ENCODE measurements around the gene KAT6B.

Gene KAT6B

GRCh38 chr10:74910976-74911350 is 84.6 kb downstream of the KAT6B start:
- Histone ChIP-seq H3K4me1 (ENCODE audit: low read depth, poor library complexity, severe bottlenecking) (peaks cover 30% of the 10 kb centered on the region), H3K27me3 (ENCODE audit: insufficient read depth, low read depth) (no peaks in the 10 kb centered on the region), H3K27ac (no peak overlapping the region), H3K4me2 (no peak overlapping the region), H3K9ac (no peak overlapping the region), H3K36me3 (ENCODE audit: insufficient read depth) (no peaks in the 10 kb centered on the region), H4K20me1 (ENCODE audit: insufficient read depth) (no peaks in the 10 kb centered on the region), H3K4me3 (IDR thresholded peaks at IDR 0.05; ENCODE audit: insufficient read depth, low read depth, low read length) (no peak overlapping the region), H2AFZ (ENCODE audit: low read depth) (no peak overlapping the region), H3K79me2 (ENCODE audit: insufficient read depth, low read depth) (0 out of 2 replicates have a peak, but pooled peaks cover 4% of the 10 kb centered on the region)
- TF ChIP-seq, protein P1, sequence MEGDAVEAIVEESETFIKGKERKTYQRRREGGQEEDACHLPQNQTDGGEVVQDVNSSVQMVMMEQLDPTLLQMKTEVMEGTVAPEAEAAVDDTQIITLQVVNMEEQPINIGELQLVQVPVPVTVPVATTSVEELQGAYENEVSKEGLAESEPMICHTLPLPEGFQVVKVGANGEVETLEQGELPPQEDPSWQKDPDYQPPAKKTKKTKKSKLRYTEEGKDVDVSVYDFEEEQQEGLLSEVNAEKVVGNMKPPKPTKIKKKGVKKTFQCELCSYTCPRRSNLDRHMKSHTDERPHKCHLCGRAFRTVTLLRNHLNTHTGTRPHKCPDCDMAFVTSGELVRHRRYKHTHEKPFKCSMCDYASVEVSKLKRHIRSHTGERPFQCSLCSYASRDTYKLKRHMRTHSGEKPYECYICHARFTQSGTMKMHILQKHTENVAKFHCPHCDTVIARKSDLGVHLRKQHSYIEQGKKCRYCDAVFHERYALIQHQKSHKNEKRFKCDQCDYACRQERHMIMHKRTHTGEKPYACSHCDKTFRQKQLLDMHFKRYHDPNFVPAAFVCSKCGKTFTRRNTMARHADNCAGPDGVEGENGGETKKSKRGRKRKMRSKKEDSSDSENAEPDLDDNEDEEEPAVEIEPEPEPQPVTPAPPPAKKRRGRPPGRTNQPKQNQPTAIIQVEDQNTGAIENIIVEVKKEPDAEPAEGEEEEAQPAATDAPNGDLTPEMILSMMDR (conservative IDR thresholded peaks at IDR 0.05; ENCODE audit: low read depth, low read length) = no peak

- Histone ChIP-seq H2AFZ (ENCODE audit: low read depth) (no peak overlapping the region), H3K27ac (no peak overlapping the region), H3K36me3 (ENCODE audit: insufficient read depth) (no peaks in the 10 kb centered on the region), H4K20me1 (ENCODE audit: insufficient read depth) (no peaks in the 10 kb centered on the region), H3K79me2 (ENCODE audit: insufficient read depth, low read depth) (0 out of 2 replicates have a peak, but pooled peaks cover 4% of the 10 kb centered on the region), H3K4me1 (ENCODE audit: low read depth, poor library complexity, severe bottlenecking) (peaks cover 42% of the 10 kb centered on the region), H3K9ac (no peak overlapping the region), H3K4me2 (no peak overlapping the region), H3K4me3 (IDR thresholded peaks at IDR 0.05; ENCODE audit: insufficient read depth, low read depth, low read length) (no peak overlapping the region), H3K27me3 (ENCODE audit: insufficient read depth, low read depth) (no peaks in the 10 kb centered on the region)
- TF ChIP-seq, protein P1 (conservative IDR thresholded peaks at IDR 0.05; ENCODE audit: low read depth, low read length) = no peak
Observed at GRCh38 chr10:74912182-74912581, 85.8 kb downstream of the KAT6B start.

DNA sequence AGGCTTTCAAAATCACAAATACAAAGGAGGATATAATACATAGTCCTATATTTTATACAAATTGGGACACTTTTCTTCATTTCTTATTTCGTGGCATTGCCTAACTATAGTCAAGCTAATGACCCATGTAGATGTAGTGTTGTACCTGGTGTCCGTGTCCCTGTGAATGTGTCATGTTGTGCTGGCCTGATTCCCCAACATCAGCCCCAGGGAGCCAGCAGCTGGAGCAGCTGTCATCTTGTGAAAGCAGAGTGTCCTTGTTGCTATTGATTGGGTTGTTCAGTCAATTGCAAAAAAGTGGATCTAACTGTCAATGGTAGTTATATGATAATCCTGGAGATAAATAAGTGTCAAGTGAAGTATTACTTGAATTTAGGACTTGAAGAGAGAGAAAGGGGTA is 86.3 kb downstream of the KAT6B start:
- 0 out of 2 replicates have a peak, but pooled peaks cover 4% of the 10 kb centered on the region for H3K79me2 ChIP-seq (ENCODE audit: insufficient read depth, low read depth)

GRCh38 chr10:74913377-74913979 is 87.1 kb downstream of the KAT6B start:
- TF ChIP-seq, protein P1 (conservative IDR thresholded peaks at IDR 0.05; ENCODE audit: low read depth, low read length) = no peak
- Histone ChIP-seq H3K4me2 (no peak overlapping the region), H3K4me1 (ENCODE audit: low read depth, poor library complexity, severe bottlenecking) (peaks cover 48% of the 10 kb centered on the region), H3K27ac (no peak overlapping the region), H3K36me3 (ENCODE audit: insufficient read depth) (no peaks in the 10 kb centered on the region), H3K79me2 (ENCODE audit: insufficient read depth, low read depth) (0 out of 2 replicates have a peak, but pooled peaks cover 4% of the 10 kb centered on the region), H3K4me3 (IDR thresholded peaks at IDR 0.05; ENCODE audit: insufficient read depth, low read depth, low read length) (no peak overlapping the region), H2AFZ (ENCODE audit: low read depth) (no peak overlapping the region), H4K20me1 (ENCODE audit: insufficient read depth) (no peaks in the 10 kb centered on the region), H3K9ac (no peak overlapping the region), H3K27me3 (ENCODE audit: insufficient read depth, low read depth) (no peaks in the 10 kb centered on the region)

More for the DNA sequence above, 86.3 kb downstream of the KAT6B start:
- Histone ChIP-seq H4K20me1 (ENCODE audit: insufficient read depth) (no peaks in the 10 kb centered on the region), H2AFZ (ENCODE audit: low read depth) (no peak overlapping the region), H3K27ac (no peak overlapping the region), H3K9ac (no peak overlapping the region), H3K27me3 (ENCODE audit: insufficient read depth, low read depth) (no peaks in the 10 kb centered on the region), H3K4me1 (ENCODE audit: low read depth, poor library complexity, severe bottlenecking) (peaks cover 47% of the 10 kb centered on the region), H3K4me2 (no peak overlapping the region), H3K4me3 (IDR thresholded peaks at IDR 0.05; ENCODE audit: insufficient read depth, low read depth, low read length) (no peak overlapping the region), H3K36me3 (ENCODE audit: insufficient read depth) (no peaks in the 10 kb centered on the region)
- TF ChIP-seq, protein P1 (conservative IDR thresholded peaks at IDR 0.05; ENCODE audit: low read depth, low read length) = no peak

Data from KMS-11 (cell line).